GM12878 (cell line): Measurements from ENCODE around the gene SLC19A1. TPM values are rescaled to one million over a fixed set of nuclear protein-coding genes. Genes with fewer than 3 reads are reported as not detected.

Source experiments
- ATAC-seq: fragments of 200-7000 bp; cut with Tn5 transposase; 3 replicates; pipeline ENCODE4 v1.9.1; 2020; ENCODE audit warnings: mild to moderate bottlenecking, moderate library complexity
- BruUV-seq: library from RNA; stranded (reverse); fragments of 400-500 nt; replicated peaks from 2 replicates; lab custom pipeline; 2021; lab: Mats Ljungman, UMichigan
- CTCF ChIA-PET: fragments of 300-600 bp; sonication (Branson Sonifier 250); formaldehyde crosslinking; extraction: SDS; loops from one replicate; lab custom pipeline; 2021; ENCODE audit warnings: inconsistent platforms; lab: Yijun Ruan, JAX
- POLR2A ChIA-PET: fragments of 350-600 bp; formaldehyde crosslinking; extraction: SDS; loops from one replicate; lab custom pipeline; 2021; ENCODE audit warnings: inconsistent platforms; lab: Charles Lee
- RAD21 ChIA-PET: fragments of 300-600 bp; sonication (Branson Sonifier 250); formaldehyde crosslinking; loops from one replicate; lab custom pipeline; 2023; ENCODE audit warnings: antibody characterized with exemption; ENCODE audit not compliant: unreplicated experiment; lab: Charles Lee
- SMC1A ChIA-PET: fragments of 300-600 bp; sonication (Branson Sonifier 250); formaldehyde crosslinking; loops from one replicate; lab custom pipeline; 2023; ENCODE audit not compliant: unreplicated experiment, uncharacterized antibody; lab: Charles Lee
- DNase-seq: peaks from one replicate; pipeline ENCODE4 v3.0.0-alpha.2; 2011; ENCODE audit warnings: low read depth, low spot score
- FAIRE-seq: peaks from 3 replicates; lab custom pipeline; 2011; peaks lifted over from hg19 to GRCh38; lab: Jason Lieb, UNC
- H2AFZ ChIP-seq: 2 replicates; pipeline ENCODE4 v1.6.0; 2011; ENCODE audit warnings: low read depth, low read length, control low read depth; ENCODE audit not compliant: control insufficient read depth
- H3K27ac ChIP-seq: 2 replicates; pipeline ENCODE4 v1.5.1; 2011; ENCODE audit warnings: control low read depth; ENCODE audit not compliant: control insufficient read depth, insufficient read depth
- H3K27me3 ChIP-seq, 2 experiments: replicated peaks in 1 of 2; 2 replicates each; pipeline versions ENCODE4 v1.6.0 to v1.6.1; 2011; ENCODE audit warnings: low read length in 1 of 2; ENCODE audit not compliant: control insufficient read depth in 2 of 2, insufficient read depth in 2 of 2
- H3K36me3 ChIP-seq, 2 experiments: 2 replicates each; pipeline ENCODE4 v1.5.1; 2011; ENCODE audit warnings: low read length in 1 of 2; ENCODE audit not compliant: control insufficient read depth in 2 of 2, insufficient read depth in 2 of 2
- H3K4me1 ChIP-seq: 2 replicates; pipeline ENCODE4 v1.6.1; 2011; ENCODE audit warnings: mild to moderate bottlenecking, low read length, moderate library complexity, mixed read lengths; ENCODE audit not compliant: control insufficient read depth, insufficient read depth
- H3K4me2 ChIP-seq: 2 replicates; pipeline ENCODE4 v1.6.0; 2011; ENCODE audit warnings: control low read depth; ENCODE audit not compliant: control insufficient read depth, insufficient read depth
- H3K4me3 ChIP-seq: fragments of 200-600 bp; sonication (generic); 2 replicates; pipeline ENCODE4 v1.5.1; 2016
- H3K79me2 ChIP-seq: 2 replicates; pipeline ENCODE4 v1.6.0; 2011; ENCODE audit warnings: low read length; ENCODE audit not compliant: control insufficient read depth, insufficient read depth
- H3K9ac ChIP-seq: 2 replicates; pipeline ENCODE4 v1.8.0; 2011; ENCODE audit warnings: low read length, control low read depth, mixed read lengths; ENCODE audit not compliant: control insufficient read depth, insufficient read depth
- H3K9me3 ChIP-seq: replicated peaks from 3 replicates; pipeline ENCODE4 v1.5.1; 2011; ENCODE audit warnings: mild to moderate bottlenecking, low read length; ENCODE audit not compliant: control insufficient read depth, insufficient read depth
- H4K20me1 ChIP-seq: 2 replicates; pipeline ENCODE4 v1.6.0; 2011; ENCODE audit not compliant: control insufficient read depth, insufficient read depth
- ATF7 ChIP-seq: fragments of 450-650 bp; IDR thresholded peaks from 2 replicates; pipeline ENCODE4 v1.6.1; 2016; ENCODE audit warnings: low read depth, mild to moderate bottlenecking
- GABPA ChIP-seq: IDR thresholded peaks from 2 replicates; pipeline ENCODE4 v1.6.1; 2014; ENCODE audit warnings: antibody characterized with exemption, low read depth, mild to moderate bottlenecking, inconsistent platforms
- NBN ChIP-seq: fragments of 450-650 bp; IDR thresholded peaks from 2 replicates; pipeline ENCODE4 v1.6.1; 2016
- NRF1 ChIP-seq: conservative IDR thresholded peaks from 2 replicates; pipeline ENCODE4 v1.6.1; 2011; ENCODE audit warnings: mild to moderate bottlenecking, low read depth, low read length, improper control_type of control experiment
- POLR2A ChIP-seq: IDR thresholded peaks from 2 replicates; pipeline ENCODE4 v1.6.1; 2011; ENCODE audit warnings: low read depth, mild to moderate bottlenecking, low read length
- SIN3A ChIP-seq: IDR thresholded peaks from 2 replicates; pipeline ENCODE4 v1.6.1; 2012; ENCODE audit warnings: low read depth, low read length, improper control_type of control experiment
- YBX1 ChIP-seq: fragments of 450-650 bp; IDR thresholded peaks from 2 replicates; pipeline ENCODE4 v1.6.1; 2016; ENCODE audit warnings: antibody characterized with exemption
- ZNF622 ChIP-seq: fragments of 450-650 bp; IDR thresholded peaks from 2 replicates; pipeline ENCODE4 v1.6.1; 2017; ENCODE audit warnings: mild to moderate bottlenecking, inconsistent platforms
- WGBS: methylation state at CpG from one replicate; pipeline ENCODE4 v1.1.6; 2016; ENCODE audit warnings: low lambda C conversion rate; ENCODE audit not compliant: insufficient replicate concordance, insufficient coverage; ENCODE audit errors: missing lambda C conversion rate; 5-methylcytosine and 5-hydroxymethylcytosine counted together
- in situ Hi-C: fragments of 300-500 bp; cut with MboI; formaldehyde crosslinking; loops from 9 replicates; pipeline ENCODE4 v1.14.3; 2018; ENCODE audit warnings: mixed read lengths
- intact Hi-C: fragments of 100-400 bp; cut with micrococcal nuclease; formaldehyde crosslinking; loops from one replicate; pipeline ENCODE4 v1.14.2; 2022; ENCODE audit not compliant: unreplicated experiment
- polyA plus RNA-seq, 11 experiments: library from polyadenylated mRNA; depleted of rRNA in 4 of 11; unstranded in 6 of 11; stranded (reverse) in 5 of 11; fragments of >200 nt; fragmentation: Nextera tagmentation in 4 of 11; fragmentation: Illumina TruSeq in 1 of 11; extraction: Ambion mirVana in 4 of 11; extraction: Trizol in 1 of 11; gene quantifications; 1 replicate in 1 of 11; 2 replicates in 10 of 11; pipeline versions ENCODE4 v1.2.1 to v1.2.3, GENCODE V29; 2011 to 2016; ENCODE audit warnings: inconsistent platforms in 2 of 11, missing spikeins in 2 of 11, low read depth in 1 of 11
- total RNA-seq, 4 experiments: library from RNA; depleted of rRNA in 3 of 4; stranded (reverse); fragments of >200 nt in 3 of 4; fragmentation: Illumina TruSeq in 1 of 4; extraction: Trizol in 1 of 4; gene quantifications; 2 replicates each; pipeline versions ENCODE4 v1.2.1 to v1.2.3, GENCODE V29; 2013 to 2021
- TF ChIP-seq, protein P1 (sequence below): IDR thresholded peaks from 2 replicates; pipeline ENCODE4 v1.6.1; 2011; ENCODE audit warnings: low read depth, low read length, improper control_type of control experiment, borderline replicate concordance
- TF ChIP-seq, protein P2 (sequence below): fragments of 450-650 bp; IDR thresholded peaks from 2 replicates; pipeline ENCODE4 v1.6.1; 2016; ENCODE audit warnings: mild to moderate bottlenecking

SLC19A1 gene
- total and polyA plus RNA-seq, 10 of the 15 experiments (the other 5 are each of a cell fraction or from before 2014, with no cell fraction given) = 0.42 to 49.7 (median 12.2) TPM

DNA sequence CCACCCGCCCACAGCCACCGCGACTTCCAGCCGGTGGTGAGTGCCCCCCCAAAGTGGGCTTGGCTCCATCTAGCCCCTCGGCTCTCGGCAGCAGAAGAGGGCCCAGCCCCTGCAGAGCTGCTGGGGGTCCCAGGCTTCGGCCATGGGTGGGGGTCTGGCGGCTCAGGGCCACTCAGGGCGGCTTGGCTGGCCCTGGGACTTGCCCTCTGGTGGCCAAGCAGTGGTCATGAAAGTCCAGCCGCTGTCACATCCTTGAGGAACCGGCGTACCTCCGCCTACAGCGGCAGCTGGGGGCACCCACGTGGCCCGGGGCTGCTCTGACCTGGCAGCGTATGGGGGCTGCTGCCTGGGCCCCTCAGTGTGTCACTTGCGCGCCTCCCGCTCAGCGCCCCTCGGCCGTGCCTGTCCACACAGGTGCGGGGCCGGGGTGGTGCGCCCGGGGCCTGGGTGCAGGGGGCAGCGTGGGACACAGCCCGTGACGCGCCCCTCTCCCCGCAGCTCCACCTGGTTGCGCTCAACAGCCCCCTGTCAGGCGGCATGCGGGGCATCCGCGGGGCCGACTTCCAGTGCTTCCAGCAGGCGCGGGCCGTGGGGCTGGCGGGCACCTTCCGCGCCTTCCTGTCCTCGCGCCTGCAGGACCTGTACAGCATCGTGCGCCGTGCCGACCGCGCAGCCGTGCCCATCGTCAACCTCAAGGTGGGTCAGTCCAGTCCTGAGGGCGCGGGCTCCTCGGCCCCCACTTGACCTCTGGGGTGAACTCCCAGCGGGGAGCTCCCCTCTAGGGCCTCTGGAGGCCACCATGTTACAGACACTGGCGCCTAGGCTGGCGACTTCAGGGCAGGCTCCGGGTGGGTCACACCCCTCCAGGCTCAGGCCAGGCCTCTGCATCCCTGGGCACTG lies 32.4 kb downstream of the SLC19A1 start:
- ChIA-PET RAD21 (no interaction called here), CTCF (no interaction called here), SMC1A (no interaction called here), POLR2A (no interaction called here)
- H3K79me2 ChIP-seq = no peaks in the 10 kb centered on the region
- BruUV-seq = no TSS peak
- H3K9ac ChIP-seq = no peak overlapping the region
- no peak overlapping the region for H2AFZ ChIP-seq
- H3K27me3 ChIP-seq = no peaks in the 10 kb centered on the region
- H4K20me1 ChIP-seq = no peaks in the 10 kb centered on the region
- WGBS = 87% methylated on average over 56 of the region's 61 CpGs
- no peaks in the 10 kb centered on the region for H3K4me1 ChIP-seq
- DNase-seq (no peak), FAIRE-seq (no peak), ATAC-seq (no peak)
- intact Hi-C loops = no loop called here
- H3K4me3 ChIP-seq = no peak overlapping the region
- peaks cover 0 to 7% of the 10 kb centered on the region in 2 experiments; a peak in 2 of 4 replicates for H3K36me3 ChIP-seq
- H3K9me3 ChIP-seq = no peaks in the 10 kb centered on the region
- H3K4me2 ChIP-seq = no peak overlapping the region
- no peak overlapping the region for H3K27ac ChIP-seq
- in situ Hi-C loops = no loop called here
- TF ChIP-seq NBN (no peak), GABPA (no peak), YBX1 (no peak), ATF7 (no peak), POLR2A (no peak; the same call in 1 of the 2 replicates), ZNF622 (no peak), NRF1 (no peak), SIN3A (no peak)
- TF ChIP-seq, protein P1, sequence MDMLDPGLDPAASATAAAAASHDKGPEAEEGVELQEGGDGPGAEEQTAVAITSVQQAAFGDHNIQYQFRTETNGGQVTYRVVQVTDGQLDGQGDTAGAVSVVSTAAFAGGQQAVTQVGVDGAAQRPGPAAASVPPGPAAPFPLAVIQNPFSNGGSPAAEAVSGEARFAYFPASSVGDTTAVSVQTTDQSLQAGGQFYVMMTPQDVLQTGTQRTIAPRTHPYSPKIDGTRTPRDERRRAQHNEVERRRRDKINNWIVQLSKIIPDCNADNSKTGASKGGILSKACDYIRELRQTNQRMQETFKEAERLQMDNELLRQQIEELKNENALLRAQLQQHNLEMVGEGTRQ = no peak
- TF ChIP-seq, protein P2, sequence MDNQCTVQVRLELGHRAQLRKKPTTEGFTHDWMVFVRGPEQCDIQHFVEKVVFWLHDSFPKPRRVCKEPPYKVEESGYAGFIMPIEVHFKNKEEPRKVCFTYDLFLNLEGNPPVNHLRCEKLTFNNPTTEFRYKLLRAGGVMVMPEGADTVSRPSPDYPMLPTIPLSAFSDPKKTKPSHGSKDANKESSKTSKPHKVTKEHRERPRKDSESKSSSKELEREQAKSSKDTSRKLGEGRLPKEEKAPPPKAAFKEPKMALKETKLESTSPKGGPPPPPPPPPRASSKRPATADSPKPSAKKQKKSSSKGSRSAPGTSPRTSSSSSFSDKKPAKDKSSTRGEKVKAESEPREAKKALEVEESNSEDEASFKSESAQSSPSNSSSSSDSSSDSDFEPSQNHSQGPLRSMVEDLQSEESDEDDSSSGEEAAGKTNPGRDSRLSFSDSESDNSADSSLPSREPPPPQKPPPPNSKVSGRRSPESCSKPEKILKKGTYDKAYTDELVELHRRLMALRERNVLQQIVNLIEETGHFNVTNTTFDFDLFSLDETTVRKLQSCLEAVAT = no peak
